Measurements from ENCODE around the gene NRDE2.
"Not testable (repeated sequence)": the region's sequence is repeated elsewhere in the genome, so short reads cannot be mapped to it uniquely, and the experiment has no call there.

Gene NRDE2

GRCh38 chr14:90268420-90268819 lies 63.3 kb downstream of the NRDE2 start:
- DNase-seq, result no peak

GRCh38 chr14:90266441-90267154 lies 65.1 kb downstream of the NRDE2 start:
- no peak for DNase-seq

- DNase-seq, result no peak
Observed at GRCh38 chr14:90263748-90264449, 67.8 kb downstream of the NRDE2 start.

GRCh38 chr14:90256354-90257131 lies 75.2 kb downstream of the NRDE2 start, which contains the start of gene PSMC1:
Gene PSMC1, plus strand, starts transcription at chr14:90256553. Its CDS starts 45 bp downstream, at chr14:90256598.
- DNase-seq, result peak; percentile 76

- no peak for DNase-seq
Observed at GRCh38 chr14:90255871-90256270, 75.9 kb downstream of the NRDE2 start.

GRCh38 chr14:90253826-90254225 lies 77.9 kb downstream of the NRDE2 start:
- DNase-seq, result no peak

GRCh38 chr14:90248594-90248993 lies 83.1 kb downstream of the NRDE2 start:
- no peak for DNase-seq

GRCh38 chr14:90247441-90247840 lies 84.3 kb downstream of the NRDE2 start:
- DNase-seq, result not testable (repeated sequence)

GRCh38 chr14:90246936-90247335 lies 84.8 kb downstream of the NRDE2 start:
- DNase-seq, result no peak

- DNase-seq, result no peak
Observed at GRCh38 chr14:90242444-90242843, 89.3 kb downstream of the NRDE2 start.

GRCh38 chr14:90239139-90239538 lies 92.6 kb downstream of the NRDE2 start:
- no peak for DNase-seq

- no peak for DNase-seq
Observed at GRCh38 chr14:90235179-90235976, 96.4 kb downstream of the NRDE2 start.

- not testable (repeated sequence) for DNase-seq
Observed at GRCh38 chr14:90229942-90230341, 101.8 kb downstream of the NRDE2 start.

- no peak for DNase-seq
Observed at GRCh38 chr14:90228478-90228877, 103.3 kb downstream of the NRDE2 start.

Measured in NCI-H1048 (cell line).